Activated CD4-positive, alpha-beta T cell treated with anti-CD3 and anti-CD28 coated beads, Interleukin-2, amount 50 U/mL, for 16 hours (primary cell): ENCODE results near the gene TMEM167A.
"Not testable (repeated sequence)": the region's sequence is repeated elsewhere in the genome, so short reads cannot be mapped to it uniquely, and the experiment has no call there.

ENCODE experiments used
- DNase-seq: peaks from one replicate; pipeline ENCODE4 v3.0.0-alpha.2; 2020

The TMEM167A gene

DNA sequence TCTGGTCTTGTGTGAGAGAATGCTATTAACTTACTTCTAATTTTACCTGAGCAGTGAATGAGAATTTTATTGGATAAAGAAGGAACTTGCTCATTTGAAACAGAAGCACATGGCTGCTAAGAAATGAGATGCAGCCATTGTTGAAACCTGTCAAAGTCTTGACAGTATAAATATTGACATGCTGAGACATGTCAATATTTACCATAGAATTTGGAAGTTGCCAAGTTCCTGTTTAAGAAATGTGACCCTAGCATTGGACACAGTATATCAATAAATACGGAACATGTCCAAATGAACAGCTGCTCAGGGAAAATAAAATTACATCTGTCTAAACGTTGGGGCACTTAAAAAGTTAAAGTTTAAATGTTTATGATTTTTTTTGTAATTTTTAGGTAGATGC is 7.9 kb upstream of the TMEM167A start:
- no peak for DNase-seq

DNA sequence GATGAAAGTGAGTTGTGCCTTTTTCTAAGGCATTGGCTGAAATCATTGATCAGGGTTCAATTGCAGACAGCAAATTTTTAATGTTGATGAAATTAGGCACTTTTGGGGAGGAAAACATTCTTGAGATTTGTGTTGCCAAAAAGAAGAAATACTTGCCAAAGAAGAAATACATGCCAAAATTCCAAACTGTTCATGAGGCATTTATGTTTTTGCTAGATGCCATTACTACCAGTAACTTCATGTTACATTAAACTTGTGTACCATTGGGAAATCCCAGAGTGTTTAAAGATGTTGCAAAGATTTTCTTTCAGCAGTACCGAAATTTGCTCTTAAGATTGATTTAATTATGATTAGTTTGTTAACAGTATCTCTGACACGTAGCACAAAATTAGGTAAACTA is 7.1 kb upstream of the TMEM167A start:
- DNase-seq = no peak

DNA sequence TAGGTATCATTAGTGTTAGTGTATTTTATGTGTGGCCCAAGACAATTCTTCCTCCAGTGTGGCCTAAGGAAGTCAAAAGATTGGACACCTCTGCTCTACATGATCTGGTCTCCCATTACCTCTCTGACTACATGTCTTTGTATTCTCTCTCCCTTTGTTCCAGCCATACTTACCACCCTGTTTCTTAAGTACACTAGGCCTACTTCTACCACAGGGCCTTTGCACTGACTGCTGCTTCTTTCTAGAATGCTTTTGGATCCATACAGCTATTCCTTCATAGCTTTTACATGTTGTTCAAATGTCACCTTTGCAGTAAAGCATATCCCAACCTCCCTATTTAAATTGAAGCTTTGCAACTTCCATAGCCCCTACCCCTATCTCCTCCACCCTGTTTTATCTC is 5.6 kb upstream of the TMEM167A start:
- DNase-seq = no peak

DNA sequence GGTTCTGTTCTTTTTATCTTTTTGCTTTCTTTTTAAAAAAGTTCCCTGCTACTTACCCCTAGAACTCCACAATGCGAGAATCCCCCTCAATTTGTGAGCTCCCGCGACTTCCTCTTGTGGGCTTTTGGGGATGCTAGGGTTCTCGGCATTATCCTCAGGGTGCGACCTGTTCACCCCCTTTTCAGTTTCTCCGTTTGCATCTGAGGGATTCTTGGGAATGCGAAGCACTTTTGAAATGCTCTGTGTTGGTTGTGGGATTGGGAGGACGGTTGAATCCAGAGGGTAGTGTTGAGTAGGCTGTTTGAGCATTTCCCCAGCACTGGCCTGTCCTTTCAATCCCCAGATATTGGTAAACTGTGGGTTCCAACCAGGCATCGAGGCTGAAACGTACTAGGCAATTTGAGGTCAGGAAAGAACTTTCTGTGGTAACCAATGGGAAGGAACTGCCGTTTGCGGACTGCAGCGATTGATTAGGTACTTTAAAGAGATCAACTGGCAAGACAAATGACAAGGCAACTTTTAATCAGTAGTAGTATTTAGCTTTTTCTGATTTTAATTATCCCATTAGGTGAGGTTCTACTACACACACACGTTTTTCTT is 568 bp upstream of the TMEM167A start:
- DNase-seq = peak; percentile 18

DNA sequence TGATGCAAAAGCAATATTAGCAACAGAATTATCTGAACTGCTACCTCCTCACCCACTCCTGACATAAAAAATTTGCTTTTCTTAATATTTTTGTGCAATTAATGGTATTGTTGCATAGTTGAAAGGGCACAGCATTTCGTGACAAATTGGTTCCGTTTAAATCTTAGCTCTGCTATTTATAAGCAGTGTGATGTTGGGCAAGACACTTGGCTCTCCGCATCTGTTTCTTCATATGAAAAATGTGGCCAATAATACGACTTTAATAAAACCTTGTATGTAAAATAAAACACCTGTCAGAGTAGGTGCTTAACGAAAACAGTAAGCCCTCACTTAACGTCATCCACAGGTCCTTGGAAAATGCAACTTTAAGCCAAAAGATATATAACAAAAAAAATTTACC is 4.2 kb downstream of the TMEM167A start:
- DNase-seq = no peak

DNA sequence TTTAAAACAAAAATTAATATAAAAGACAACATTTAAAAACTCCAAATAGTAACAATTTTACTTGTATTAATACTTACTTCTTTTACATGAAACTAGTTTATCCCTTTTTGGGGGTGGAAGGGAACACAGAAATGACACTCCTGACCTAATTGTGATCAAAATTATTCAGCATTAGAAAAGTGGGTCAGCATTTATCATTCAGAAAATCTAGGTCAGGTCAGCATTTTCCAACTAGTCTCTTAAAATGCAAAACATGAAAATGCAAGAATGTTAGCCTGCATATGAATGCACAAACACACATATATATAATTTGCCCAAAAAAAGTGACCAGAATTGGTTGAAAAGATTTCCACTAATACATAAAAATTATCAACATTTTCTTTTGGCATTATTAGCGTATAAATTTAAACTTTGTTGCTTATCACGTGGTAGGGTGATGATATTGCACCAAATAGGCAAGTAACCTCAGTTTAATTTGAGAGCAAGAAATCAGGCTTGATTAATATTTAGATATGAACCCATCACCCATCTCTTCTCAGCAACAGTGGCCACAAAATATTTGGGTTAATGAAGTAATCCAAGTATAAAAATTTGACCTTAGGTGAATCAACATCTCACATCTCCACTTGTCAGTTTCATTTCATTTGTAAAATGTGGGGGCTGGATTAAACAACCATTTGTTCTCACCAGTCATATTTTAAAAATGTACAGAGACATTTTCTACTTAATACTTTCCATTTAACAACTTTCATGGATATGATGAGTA is 5.7 kb downstream of the TMEM167A start:
- DNase-seq = no peak

DNA sequence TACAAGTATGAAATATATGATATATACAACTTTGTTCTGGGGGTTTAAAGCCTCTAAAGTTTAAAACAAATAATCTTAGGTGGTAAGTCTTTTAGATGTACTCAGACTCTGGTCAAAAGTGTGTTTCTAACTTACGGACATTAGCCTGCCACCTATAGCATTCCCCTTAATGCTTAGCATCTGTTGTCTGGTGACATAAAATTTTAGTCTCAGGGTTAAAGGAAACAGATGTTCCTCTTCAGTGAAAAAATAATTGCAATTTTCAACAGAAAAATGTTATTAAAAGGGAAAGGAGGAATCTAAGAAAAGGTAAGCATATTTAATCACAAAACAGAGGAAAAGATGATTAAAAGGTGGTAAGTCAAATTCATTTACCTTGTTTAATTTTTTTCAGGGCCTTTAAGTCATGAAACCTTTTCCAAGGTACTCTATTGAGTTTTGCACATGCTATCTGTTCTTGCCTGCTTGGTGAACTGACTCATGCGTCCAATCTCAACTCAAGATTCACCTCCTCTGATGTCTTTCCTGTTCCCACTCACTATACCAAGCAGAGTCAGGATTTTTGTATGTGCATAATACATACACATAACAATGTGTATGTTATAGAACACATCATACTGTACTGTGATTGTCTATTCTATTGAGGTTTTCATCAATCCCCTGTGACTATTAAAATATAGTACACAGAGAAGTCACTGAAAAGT is 7.9 kb downstream of the TMEM167A start:
- no peak for DNase-seq

DNA sequence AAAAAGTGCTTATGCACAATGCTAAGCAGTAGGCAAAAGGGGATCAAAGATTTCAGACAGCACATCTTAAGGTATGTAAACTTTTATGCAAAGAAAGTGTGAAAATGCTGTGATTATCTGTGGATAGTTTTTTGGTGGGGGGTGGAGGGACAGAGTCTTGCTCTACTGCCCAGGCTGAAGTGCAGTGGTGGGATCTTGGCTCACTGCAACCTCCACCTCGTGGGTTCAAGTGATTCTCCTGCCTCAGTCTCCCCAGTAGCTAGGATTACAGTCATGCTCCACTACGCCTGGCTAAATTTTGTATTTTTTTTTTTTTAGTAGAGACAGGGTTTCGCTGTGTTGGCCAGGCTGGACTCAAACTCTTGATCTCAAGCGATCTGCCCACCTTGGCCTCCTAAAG is 9.8 kb downstream of the TMEM167A start:
- not testable (repeated sequence) for DNase-seq

DNA sequence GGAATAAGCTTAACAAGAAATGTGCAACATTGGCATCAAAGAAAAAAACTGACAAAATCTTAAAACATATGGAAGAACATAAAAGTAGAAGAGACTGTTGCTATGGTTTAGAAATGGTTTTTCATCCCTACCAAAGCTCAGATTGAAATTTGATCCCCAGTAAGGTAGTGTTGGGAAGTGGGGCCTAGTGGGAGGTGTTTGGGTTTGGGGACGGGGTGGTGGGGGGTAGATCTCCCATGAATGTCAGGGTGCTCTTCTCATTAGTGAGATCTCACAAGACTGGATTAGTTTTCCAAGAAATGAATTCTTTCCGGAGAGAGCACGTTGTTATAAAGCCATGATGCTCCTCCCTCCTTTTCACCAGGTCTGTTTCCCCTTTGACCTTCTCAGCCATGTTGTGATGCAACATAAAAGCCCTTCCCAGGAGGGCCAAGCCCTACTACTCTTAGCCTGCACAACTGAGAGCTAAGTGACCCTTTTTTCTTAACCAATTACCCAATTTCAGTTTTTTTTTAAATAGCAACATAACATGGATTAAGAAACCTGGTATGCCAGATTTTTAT is 10.6 kb downstream of the TMEM167A start:
- no peak for DNase-seq

DNA sequence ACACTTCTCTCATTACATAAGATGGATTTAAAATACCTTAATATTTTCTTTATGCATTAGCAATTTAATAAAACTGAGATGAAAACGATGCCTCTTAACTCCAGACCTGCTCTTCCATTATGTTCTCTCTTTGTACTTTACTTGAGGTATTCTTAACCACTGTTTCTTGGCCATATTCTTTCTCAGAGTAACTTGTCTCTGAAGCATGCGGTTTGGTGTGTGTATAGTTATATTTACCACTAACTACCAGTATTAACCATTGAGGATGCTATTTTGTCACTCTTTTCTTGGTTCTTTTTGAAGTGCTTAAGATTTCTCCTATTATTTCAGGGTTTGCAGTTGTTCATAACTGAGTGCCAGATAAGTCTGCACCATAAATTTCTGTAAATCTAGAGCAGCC is 17.9 kb downstream of the TMEM167A start:
- no peak for DNase-seq

DNA sequence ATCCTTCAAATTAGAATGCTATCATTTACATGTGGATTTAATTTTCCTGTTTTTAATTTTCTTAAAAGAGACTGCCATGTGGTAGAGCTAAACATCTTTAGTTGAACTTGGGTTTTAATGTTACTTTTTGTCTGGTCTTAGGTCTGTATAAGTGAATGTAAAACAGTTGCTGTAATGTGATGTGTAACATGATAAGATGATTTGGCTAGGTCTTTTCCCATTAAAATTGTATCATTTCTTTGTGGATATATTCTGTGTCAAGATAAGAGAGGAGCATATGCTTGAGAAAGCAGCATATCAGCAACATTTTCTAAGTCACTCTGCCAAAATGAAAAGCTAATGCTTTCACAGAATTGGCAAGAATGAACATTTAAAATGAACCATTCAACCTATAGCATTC is 18.5 kb downstream of the TMEM167A start:
- no peak for DNase-seq

DNA sequence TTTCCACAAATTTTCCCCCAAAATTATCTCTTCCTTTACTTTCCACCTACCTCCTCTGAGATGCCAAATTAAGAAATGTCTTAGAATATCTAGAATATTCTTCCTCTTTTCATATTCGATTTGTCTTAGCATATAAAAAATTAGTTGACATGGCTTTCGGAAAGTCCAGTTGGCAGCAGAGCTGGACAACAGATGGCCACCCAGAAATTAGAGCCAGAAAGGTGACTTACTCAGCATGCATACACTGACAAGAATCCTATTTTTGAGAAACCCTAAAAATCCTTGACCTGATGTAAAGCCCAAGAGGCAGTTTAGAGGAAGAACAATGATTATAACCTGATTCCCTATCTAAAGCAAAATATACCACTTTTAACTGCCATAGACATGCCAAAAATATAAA is 22.0 kb downstream of the TMEM167A start:
- DNase-seq = no peak

DNA sequence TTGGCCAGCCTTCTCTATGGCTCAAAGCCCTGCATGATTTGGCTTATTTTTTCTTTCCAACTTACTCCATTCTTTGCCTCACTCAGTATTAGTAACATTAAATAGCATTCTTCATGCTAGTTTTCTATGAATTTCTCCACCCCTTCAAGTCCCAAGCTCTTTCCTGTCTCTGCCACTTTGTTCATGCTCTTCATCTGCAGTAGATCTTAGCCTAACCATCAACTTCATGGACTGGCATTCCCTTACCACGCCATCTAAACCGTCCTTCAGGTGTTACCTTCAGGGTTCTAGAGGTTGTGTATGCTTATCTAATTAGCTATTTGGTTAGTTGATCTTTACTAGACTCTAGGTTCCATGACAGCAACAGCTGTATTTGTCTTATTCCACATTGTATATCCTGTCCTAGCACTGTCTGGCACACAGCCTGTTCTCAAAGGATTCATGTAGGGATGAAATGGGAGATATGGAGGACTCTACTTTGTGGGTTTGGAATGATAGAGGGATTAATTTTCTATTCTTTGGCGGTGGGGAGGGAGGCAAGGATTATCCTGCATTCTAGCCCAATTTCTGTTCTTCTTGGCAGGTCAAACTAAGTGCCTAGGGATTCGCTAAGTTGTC is 26.4 kb downstream of the TMEM167A start:
- DNase-seq = no peak

DNA sequence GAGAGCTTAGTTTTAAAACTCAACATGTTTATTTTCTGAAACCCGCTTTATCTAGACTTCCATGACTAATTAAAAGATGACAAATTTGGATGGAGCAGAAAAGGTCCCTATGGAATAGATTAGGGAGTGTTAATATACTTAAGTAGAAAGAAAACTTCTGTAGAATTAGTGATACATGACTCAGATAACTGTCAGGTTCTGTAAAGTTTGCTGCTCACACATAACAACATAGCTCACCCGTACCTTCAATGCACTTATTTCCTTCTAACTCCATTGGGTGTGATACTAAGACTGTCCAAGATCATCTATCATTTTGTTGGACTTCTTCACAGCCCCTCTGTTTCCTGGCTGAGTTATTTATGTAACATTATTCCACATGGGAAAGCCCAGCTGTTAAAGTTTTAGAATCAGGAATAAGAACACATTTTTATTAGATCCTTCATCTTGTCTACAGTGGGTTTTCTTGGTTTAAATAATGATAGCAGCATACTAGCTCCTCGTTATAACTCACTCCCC is 27.8 kb downstream of the TMEM167A start:
- no peak for DNase-seq

DNA sequence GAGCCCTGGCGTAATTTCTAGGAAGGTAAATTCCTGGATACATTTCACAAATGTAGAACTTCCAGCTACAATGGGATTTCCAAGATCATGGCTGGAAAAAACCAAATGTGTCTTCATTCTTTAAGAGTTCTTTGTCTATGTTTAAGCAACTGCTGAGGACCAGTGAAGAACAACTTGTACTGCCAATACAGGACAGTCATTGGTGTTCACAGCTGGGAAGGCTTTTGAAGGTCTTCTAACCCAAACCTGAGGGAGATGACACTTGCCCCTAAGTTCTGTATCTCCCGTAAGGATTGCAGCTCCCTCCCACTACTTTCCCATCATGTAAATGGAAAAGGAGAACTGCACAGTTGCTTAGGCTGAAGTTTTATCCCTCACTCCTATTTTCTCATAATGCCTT is 28.4 kb downstream of the TMEM167A start:
- DNase-seq = no peak

DNA sequence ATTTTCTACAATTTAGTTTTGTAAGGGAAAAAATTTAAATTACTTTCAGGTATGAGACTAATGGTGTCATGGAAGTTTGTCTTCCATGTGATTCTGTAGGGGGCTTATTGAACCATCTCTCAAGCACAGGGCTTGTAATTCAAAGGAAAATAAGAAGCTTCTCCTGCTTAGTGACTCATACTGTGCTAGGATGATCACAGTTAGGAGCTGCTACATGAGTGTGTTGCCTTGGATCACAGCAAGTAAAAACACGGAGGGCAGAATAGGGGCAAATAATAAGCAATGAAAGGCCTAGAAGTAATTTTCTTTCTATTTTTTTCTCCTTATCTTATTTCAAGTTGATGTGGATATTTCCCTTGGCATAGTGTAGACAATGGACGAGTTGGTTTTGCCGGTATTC is 28.9 kb downstream of the TMEM167A start:
- DNase-seq = no peak

DNA sequence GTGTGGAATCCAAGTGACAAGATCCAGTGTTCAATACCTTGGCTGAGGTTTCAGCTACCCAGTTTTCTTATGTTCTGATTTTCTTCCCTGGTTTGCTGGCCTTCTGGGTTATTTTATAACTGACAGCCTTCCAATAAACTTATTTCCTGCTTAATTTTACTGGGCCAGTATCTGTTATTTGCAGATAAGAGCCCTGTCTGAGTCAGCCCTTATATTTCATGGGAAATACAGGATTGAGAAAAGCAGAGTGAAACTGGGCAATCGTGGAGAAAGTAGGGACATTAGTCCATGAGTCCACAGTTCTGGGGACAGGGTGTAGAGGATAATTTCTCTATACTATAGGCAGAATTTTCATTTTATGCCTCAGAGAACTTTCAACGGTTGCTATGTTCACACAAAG is 32.3 kb downstream of the TMEM167A start:
- no peak for DNase-seq

DNA sequence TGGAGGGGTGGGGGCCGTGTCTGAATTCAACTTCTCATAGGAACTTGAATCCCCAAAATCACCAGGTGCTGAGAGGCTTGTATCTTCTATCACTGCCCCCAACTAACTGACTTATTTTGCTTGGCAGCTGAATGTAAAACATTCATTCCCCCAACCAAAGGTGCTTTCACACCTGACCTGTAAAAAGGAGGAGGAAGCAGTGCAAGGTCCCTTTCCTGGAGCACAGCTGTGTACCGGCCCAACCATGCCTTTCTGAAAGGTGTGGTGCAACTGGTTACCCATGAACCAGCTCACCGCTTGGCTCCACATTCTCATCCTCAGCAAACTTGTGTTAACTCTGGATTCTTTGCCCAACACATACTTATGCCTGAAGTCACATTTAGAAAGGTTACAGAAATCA is 34.7 kb downstream of the TMEM167A start:
- no peak for DNase-seq

DNA sequence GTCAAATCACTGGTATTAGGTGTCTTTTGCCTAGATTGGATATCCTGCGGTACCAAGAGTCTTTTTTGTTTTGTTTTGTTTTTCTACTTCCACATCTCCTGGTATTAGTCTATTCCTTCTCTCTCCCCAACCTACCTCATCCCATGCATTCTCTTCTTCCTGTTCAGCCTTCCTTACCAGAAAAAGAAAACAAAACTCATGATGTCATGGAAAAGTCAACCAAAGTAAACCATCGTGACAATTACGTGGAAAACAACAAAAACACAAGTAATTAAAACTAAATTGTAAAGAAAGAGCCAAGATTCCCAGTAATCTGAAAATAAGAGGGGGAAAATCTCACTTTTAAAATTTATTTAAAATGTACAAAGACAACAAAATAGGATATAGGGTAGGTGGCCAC is 38.3 kb downstream of the TMEM167A start:
- no peak for DNase-seq

DNA sequence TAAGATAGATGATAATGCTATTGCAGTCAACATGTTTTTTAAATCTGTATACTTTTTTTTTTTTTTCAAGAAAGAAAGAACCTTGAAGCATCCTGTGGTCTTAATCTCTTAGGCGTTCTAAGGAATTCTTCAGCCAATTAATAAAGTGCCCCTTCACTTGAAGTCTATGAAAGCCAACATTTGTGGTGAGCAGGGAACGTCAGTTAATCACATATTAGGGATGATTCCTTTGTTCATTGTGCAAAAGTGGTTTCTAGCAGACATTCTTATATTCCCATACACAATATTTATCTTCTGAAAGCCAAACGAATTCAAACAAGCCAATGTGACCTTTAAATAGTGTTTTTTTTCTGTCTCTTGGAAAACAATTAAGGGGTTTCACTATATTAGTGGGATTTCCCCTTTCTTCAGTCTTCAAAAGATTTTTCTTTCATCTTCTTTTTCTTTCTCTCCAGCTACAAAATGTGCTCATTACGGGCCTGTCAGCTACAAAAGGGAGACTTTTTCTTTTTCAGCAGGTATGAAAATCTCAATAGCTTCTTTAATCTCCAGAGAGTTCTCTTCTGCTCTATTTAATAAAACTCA is 40.1 kb downstream of the TMEM167A start:
- DNase-seq = no peak

DNA sequence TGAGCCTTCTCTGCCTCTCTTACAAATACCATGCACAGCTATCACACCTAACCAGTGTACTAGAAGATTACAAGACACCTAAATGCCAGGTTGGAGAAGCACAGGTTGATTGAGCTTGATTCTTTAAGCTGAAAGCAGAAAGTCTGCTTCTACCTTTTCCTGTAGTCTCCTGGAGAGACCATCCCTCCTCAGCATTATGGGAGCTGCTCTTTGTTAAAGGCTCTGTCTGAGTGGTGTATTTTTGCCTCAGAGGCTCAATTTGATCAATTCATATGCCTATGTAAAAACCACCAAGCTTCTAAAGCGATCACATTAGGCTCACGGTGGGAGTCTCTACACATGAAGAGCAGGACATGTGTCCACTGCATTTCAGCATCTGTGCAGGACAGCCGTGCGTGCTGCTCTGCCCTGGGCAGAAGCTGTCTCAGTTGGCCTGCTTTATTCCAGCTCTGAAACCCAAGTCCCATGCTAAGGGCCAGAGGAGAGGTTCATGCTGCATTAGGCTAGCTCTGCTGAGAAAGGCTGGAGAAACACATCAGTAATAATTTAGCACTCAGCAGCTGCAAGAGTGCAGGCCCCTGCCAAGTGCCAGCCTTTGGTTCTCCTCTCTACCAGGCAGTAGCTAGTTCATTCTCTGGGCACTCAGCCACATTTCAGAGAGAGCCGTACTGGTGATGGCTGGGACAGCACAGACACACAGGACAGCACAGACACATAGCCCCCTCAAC is 41.7 kb downstream of the TMEM167A start:
- DNase-seq = no peak

DNA sequence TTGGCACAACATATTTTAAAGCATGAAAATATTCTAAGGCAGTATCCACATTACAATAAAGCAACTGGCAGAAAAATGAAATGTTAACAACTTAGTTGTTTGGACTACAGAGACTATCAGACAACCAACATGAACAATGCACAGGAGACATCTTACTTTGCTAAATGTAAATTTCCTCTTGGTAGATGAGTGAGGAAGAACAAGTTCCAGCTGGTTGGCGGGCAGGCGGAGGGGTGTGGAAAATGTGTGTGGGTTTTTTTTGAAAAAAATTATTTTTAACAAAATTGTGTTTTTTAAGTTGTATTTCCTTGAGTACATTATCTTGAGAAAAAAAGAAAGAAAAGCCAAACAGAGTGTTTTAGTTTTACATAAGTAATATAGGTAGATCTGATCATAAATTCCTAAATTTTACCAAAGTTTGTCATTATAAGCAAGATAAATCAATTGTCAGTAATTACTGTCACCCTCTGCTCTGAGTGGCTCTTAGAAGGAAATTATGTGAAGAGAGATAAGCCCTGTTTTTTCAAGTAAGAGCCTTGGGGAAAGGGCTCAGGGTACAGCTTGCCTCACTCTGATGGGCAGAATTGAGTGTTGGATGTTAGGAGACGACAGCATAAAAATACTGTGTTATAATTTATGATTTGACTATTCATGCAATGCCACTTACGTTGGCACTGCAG is 42.5 kb downstream of the TMEM167A start:
- no peak for DNase-seq
